K562 (cell line): Measurements from ENCODE around the gene HYOU1. TPM values are rescaled to one million over a fixed set of nuclear protein-coding genes. Genes with fewer than 3 reads are reported as not detected.
A peak's percentile ranks its signal among the peaks of the same experiment; 100 is the strongest.

Experiments
- BCL6 ChIP-seq: fragments of 250-450 bp; sonication (Bioruptor Pico); IDR thresholded peaks from 2 replicates; pipeline ENCODE4 v1.4.0; 2020
- FOXK2 ChIP-seq, 2 experiments: fragments of 450-650 bp; IDR thresholded peaks in 1 of 2; conservative IDR thresholded peaks in 1 of 2; 2 replicates each; pipeline ENCODE4 v1.6.1; 2016; ENCODE audit warnings: low read depth in 2 of 2, mild to moderate bottlenecking in 1 of 2
- ILK ChIP-seq: fragments of 450-650 bp; IDR thresholded peaks from 2 replicates; pipeline ENCODE4 v1.6.1; 2016; ENCODE audit warnings: missing genetic modification characterization, low read depth, mild to moderate bottlenecking, missing compliant biosample characterization, moderate library complexity, borderline replicate concordance
- KAT2B ChIP-seq: IDR thresholded peaks from one replicate; pipeline ENCODE4 v1.6.1; 2012; ENCODE audit warnings: low read depth, mild to moderate bottlenecking, control low read depth, inconsistent platforms, low read length, moderate library complexity
- KDM4B ChIP-seq, 2 experiments: fragments of 450-650 bp in 1 of 2; sonication (generic) in 1 of 2; IDR thresholded peaks; 2 replicates each; pipeline ENCODE4 v1.6.1; 2016 to 2017; ENCODE audit warnings: borderline replicate concordance in 2 of 2, antibody characterized with exemption in 1 of 2, low read depth in 1 of 2, mild to moderate bottlenecking in 1 of 2
- PHF20 ChIP-seq: fragments of 450-650 bp; IDR thresholded peaks from 2 replicates; pipeline ENCODE4 v1.6.1; 2018; ENCODE audit not compliant: partially characterized antibody
- RBM15 ChIP-seq: fragments of 200-400 bp; formaldehyde crosslinking; IDR thresholded peaks from 2 replicates; pipeline ENCODE4 v1.6.1; 2018; ENCODE audit warnings: mild to moderate bottlenecking, low read length, moderate library complexity; ENCODE audit not compliant: insufficient read depth
- SETDB1 ChIP-seq: IDR thresholded peaks from one replicate; pipeline ENCODE4 v1.6.1; 2012; ENCODE audit warnings: low read length, control low read depth, inconsistent platforms
- TCF7 ChIP-seq: sonication (generic); IDR thresholded peaks from 2 replicates; pipeline ENCODE4 v1.6.1; 2016; ENCODE audit warnings: antibody characterized with exemption, borderline replicate concordance
- ZNF133 ChIP-seq: fragments of 250-450 bp; sonication (Bioruptor Pico); IDR thresholded peaks from 2 replicates; pipeline ENCODE4 v1.4.0; 2020; ENCODE audit warnings: mild to moderate bottlenecking
- ZNF766 ChIP-seq: fragments of 200-800 bp; sonication (Bioruptor generic); conservative IDR thresholded peaks from 2 replicates; pipeline ENCODE4 v1.6.1; 2016; ENCODE audit warnings: missing genetic modification characterization, missing compliant biosample characterization
- polyA plus RNA-seq, 8 experiments: library from polyadenylated mRNA; depleted of rRNA in 4 of 8; stranded (reverse) in 5 of 8; unstranded in 3 of 8; fragments of >200 nt; fragmentation: Nextera tagmentation in 2 of 8; fragmentation: Illumina TruSeq in 1 of 8; extraction: Ambion mirVana in 2 of 8; extraction: Trizol in 1 of 8; gene quantifications; 2 replicates each; pipeline versions ENCODE4 v1.2.1 to v1.2.3, GENCODE V29; 2011 to 2014; ENCODE audit warnings: inconsistent platforms in 1 of 8, missing spikeins in 1 of 8
- total RNA-seq, 7 experiments: library from RNA; depleted of rRNA in 6 of 7; stranded (reverse); fragments of >200 nt in 6 of 7; fragmentation: Illumina TruSeq in 2 of 7; extraction: Trizol in 2 of 7; gene quantifications; 2 replicates each; pipeline versions ENCODE4 v1.2.1 to v1.2.3, GENCODE V29; 2011 to 2021; ENCODE audit warnings: low replicate concordance in 1 of 7
- TF ChIP-seq, protein P1 (sequence below), 2 experiments: fragments of 450-650 bp in 1 of 2; IDR thresholded peaks; 2 replicates each; pipeline ENCODE4 v1.6.1; 2011 to 2017; ENCODE audit warnings: low read depth in 2 of 2, antibody characterized with exemption in 1 of 2, borderline replicate concordance in 1 of 2, low read length in 1 of 2, mild to moderate bottlenecking in 1 of 2, mixed read lengths in 1 of 2; ENCODE audit not compliant: control insufficient read depth in 1 of 2
- TF ChIP-seq, protein P2 (sequence below): fragments of 150-350 bp; IDR thresholded peaks from 2 replicates; pipeline ENCODE4 v1.6.1; 2014; ENCODE audit warnings: low read depth, mild to moderate bottlenecking, low read length, borderline replicate concordance
- TF ChIP-seq, protein P3 (sequence below): fragments of 250-450 bp; sonication (Bioruptor Pico); IDR thresholded peaks from 2 replicates; pipeline ENCODE4 v1.8.0; 2021; ENCODE audit warnings: moderate library complexity, mild to moderate bottlenecking, inconsistent platforms

HYOU1 gene
- total and polyA plus RNA-seq, 9 of the 15 experiments (the other 6 are each of a cell fraction or from before 2014, with no cell fraction given) = 19.5 to 197 (median 128) TPM

DNA sequence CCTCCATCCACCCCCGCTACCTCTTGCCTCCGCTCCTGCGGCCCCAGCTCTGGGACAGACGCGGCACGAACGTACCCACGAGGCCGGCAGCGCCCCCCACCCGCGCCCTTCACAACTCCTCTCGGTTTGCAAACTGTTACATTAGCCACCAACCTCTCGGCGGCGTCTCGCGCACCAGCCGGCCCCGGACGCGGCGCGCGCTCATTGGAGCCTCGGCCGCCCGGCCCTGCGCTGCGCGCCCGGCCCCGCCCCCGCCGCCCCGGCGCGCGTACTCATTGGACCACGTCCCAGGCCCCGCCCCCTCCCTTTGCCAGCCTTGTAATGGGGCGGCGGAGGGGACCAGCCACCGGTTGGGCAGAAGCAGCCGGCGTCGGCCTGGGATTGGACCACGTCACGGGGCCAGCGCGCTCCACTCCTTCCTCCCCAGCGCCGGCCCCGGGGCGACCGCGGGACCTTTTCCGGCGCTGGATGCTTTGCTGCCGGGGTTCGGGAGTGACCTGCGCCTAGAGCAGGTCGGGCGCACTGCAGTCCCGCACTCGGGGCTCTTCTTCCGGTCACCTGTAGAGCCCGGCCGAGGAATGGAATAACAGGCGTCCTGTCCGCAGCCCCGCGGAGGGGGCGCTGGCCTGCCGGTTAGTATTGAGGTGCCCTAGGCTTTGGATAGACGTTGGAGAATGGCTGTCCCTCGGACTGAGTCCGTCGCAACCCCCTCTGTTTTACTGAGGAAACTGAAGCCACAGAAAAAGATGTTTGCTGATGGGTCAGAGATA lies at the start of gene HYOU1 (continued):
- TF ChIP-seq, protein P1, sequence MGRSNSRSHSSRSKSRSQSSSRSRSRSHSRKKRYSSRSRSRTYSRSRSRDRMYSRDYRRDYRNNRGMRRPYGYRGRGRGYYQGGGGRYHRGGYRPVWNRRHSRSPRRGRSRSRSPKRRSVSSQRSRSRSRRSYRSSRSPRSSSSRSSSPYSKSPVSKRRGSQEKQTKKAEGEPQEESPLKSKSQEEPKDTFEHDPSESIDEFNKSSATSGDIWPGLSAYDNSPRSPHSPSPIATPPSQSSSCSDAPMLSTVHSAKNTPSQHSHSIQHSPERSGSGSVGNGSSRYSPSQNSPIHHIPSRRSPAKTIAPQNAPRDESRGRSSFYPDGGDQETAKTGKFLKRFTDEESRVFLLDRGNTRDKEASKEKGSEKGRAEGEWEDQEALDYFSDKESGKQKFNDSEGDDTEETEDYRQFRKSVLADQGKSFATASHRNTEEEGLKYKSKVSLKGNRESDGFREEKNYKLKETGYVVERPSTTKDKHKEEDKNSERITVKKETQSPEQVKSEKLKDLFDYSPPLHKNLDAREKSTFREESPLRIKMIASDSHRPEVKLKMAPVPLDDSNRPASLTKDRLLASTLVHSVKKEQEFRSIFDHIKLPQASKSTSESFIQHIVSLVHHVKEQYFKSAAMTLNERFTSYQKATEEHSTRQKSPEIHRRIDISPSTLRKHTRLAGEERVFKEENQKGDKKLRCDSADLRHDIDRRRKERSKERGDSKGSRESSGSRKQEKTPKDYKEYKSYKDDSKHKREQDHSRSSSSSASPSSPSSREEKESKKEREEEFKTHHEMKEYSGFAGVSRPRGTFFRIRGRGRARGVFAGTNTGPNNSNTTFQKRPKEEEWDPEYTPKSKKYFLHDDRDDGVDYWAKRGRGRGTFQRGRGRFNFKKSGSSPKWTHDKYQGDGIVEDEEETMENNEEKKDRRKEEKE (IDR thresholded peaks at IDR 0.05; ENCODE audit: borderline replicate concordance in 1 of 2, control insufficient read depth in 1 of 2, low read depth in 2 of 2, low read length in 1 of 2) = no peak
- TF ChIP-seq BCL6 (CRISPR knock-in tag) = no peak
- no peak for TF ChIP-seq KAT2B
- TF ChIP-seq TCF7 = no peak
- peak; percentile 25 for TF ChIP-seq PHF20
- no peak for TF ChIP-seq SETDB1
- 0 out of 2 replicates have a peak, but pooled peaks have one; percentile 31 for TF ChIP-seq ZNF766 (CRISPR knock-in tag)
- TF ChIP-seq KDM4B (IDR thresholded peaks at IDR 0.05; ENCODE audit: borderline replicate concordance in 2 of 2, low read depth in 1 of 2) = no peak
- TF ChIP-seq FOXK2 (conservative IDR thresholded peaks at IDR 0.05 in 1 of 2, IDR thresholded peaks at IDR 0.05 in 1 of 2; ENCODE audit: low read depth in 2 of 2) = peak in 1 of 2 experiments; percentile 44; a peak in 2 of 4 replicates
- no peak for TF ChIP-seq ILK (tag)
- TF ChIP-seq, protein P2, sequence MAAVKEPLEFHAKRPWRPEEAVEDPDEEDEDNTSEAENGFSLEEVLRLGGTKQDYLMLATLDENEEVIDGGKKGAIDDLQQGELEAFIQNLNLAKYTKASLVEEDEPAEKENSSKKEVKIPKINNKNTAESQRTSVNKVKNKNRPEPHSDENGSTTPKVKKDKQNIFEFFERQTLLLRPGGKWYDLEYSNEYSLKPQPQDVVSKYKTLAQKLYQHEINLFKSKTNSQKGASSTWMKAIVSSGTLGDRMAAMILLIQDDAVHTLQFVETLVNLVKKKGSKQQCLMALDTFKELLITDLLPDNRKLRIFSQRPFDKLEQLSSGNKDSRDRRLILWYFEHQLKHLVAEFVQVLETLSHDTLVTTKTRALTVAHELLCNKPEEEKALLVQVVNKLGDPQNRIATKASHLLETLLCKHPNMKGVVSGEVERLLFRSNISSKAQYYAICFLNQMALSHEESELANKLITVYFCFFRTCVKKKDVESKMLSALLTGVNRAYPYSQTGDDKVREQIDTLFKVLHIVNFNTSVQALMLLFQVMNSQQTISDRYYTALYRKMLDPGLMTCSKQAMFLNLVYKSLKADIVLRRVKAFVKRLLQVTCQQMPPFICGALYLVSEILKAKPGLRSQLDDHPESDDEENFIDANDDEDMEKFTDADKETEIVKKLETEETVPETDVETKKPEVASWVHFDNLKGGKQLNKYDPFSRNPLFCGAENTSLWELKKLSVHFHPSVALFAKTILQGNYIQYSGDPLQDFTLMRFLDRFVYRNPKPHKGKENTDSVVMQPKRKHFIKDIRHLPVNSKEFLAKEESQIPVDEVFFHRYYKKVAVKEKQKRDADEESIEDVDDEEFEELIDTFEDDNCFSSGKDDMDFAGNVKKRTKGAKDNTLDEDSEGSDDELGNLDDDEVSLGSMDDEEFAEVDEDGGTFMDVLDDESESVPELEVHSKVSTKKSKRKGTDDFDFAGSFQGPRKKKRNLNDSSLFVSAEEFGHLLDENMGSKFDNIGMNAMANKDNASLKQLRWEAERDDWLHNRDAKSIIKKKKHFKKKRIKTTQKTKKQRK = no peak
- TF ChIP-seq ZNF133 (CRISPR knock-in tag) = no peak
- no peak for TF ChIP-seq RBM15
- TF ChIP-seq, protein P3, sequence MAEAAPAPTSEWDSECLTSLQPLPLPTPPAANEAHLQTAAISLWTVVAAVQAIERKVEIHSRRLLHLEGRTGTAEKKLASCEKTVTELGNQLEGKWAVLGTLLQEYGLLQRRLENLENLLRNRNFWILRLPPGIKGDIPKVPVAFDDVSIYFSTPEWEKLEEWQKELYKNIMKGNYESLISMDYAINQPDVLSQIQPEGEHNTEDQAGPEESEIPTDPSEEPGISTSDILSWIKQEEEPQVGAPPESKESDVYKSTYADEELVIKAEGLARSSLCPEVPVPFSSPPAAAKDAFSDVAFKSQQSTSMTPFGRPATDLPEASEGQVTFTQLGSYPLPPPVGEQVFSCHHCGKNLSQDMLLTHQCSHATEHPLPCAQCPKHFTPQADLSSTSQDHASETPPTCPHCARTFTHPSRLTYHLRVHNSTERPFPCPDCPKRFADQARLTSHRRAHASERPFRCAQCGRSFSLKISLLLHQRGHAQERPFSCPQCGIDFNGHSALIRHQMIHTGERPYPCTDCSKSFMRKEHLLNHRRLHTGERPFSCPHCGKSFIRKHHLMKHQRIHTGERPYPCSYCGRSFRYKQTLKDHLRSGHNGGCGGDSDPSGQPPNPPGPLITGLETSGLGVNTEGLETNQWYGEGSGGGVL = no peak
